NCI-H748 (cell line): ENCODE measurements around the gene SARM1.
"Not testable (repeated sequence)": the region's sequence is repeated elsewhere in the genome, so short reads cannot be mapped to it uniquely, and the experiment has no call there.

Source experiments
- DNase-seq: peaks from one replicate; lab custom pipeline; 2025; ENCODE audit not compliant: unreplicated experiment; lab: John Stamatoyannopoulos, UW

Gene SARM1

GRCh38 chr17:28413804-28414203, 42.3 kb downstream of the SARM1 start:
- no peak for DNase-seq

GRCh38 chr17:28415886-28416285, 44.4 kb downstream of the SARM1 start:
- no peak for DNase-seq

- DNase-seq, result peak; percentile 84
Observed at GRCh38 chr17:28416703-28417311, 45.3 kb downstream of the SARM1 start.

- DNase-seq, result no peak
Observed at GRCh38 chr17:28421787-28422305, 50.4 kb downstream of the SARM1 start.

DNA sequence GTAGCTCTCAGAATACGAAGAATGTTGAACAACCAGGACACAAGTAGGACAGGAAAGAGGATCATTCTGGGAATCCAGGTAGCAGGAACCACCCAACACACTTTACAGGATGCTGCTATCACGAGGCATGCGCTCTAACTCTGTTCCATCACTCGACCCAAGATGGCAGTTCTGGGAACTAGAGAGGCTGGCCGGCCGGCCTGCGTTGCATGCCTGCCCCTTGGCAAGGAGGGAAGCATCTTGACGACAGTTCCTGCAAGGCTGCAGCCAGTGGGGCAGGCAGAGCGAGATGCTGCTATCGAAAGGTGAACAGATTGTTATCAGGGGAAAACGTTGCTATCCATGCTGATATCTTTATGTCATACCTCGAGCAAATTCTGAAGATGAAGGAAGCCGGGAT, 53.7 kb downstream of the SARM1 start:
- DNase-seq, result no peak

GRCh38 chr17:28426081-28426519, 54.6 kb downstream of the SARM1 start:
- peak; percentile 24 for DNase-seq

- peak; percentile 67 for DNase-seq
Observed at GRCh38 chr17:28427371-28427770, 55.9 kb downstream of the SARM1 start.

DNA sequence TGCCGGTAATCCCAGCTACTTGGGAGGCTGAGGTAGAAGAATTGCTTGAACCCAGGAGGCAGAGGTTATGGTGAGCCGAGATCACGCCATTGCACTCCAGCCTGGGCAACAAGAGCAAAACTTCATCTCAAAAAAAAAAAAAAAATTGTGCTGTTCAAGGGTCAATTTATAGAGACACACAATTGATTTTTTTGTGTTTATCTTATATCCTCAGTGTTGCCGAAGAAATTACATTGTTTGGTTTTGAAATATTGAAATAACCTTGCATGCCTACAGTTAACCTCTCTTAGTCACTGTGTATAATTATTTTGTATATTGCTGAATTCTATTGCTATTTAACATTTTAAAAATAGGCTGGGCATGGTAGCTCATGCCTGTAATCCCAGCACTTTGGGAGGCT, 56.5 kb downstream of the SARM1 start:
- not testable (repeated sequence) for DNase-seq

- DNase-seq, result no peak
Observed at GRCh38 chr17:28433721-28434120, 62.2 kb downstream of the SARM1 start.

DNA sequence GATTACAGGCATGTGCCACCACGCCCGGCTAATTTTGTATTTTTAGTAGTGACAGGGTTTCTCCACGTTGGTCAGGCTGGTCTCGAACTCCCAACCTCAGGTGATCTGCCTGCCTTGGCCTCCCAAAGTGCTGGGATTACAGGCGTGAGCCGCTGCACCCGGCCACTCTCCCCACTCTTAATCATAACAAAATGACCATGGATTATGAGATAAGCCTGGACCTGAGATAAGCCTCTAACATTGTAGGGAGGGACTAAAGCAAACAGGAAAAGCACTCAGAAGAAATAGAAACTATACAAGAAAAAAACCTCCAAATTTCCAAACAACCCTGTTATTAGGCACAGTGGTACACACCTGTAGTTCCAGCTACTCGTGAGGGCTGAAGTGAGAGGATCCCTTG, 62.8 kb downstream of the SARM1 start:
- not testable (repeated sequence) for DNase-seq

- DNase-seq, result no peak
Observed at GRCh38 chr17:28443901-28444638, 72.6 kb downstream of the SARM1 start.

- no peak for DNase-seq
Observed at GRCh38 chr17:28446716-28447395, 75.4 kb downstream of the SARM1 start.

DNA sequence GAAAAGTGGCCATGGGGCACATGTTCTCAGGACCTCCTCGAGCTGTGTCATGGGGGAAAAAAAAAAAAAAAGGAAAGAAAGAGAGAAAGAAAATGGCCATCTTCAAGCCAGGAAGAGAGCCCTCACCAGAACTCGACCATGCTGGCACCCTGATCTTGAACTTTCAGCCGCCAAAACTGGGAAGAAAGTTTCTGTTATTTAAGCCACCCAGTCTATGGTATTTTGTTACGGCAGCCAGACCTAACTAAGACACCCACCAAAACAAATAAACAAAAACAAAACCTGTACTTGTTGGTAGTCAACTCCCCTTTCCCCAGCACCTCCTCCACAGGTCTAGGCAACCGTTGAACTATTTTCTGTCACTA, 75.9 kb downstream of the SARM1 start:
- DNase-seq, result no peak

- no peak for DNase-seq
Observed at GRCh38 chr17:28449859-28450258, 78.4 kb downstream of the SARM1 start.
